Measurements from ENCODE around the gene TBX2.
"Not testable (repeated sequence)": the region's sequence is repeated elsewhere in the genome, so short reads cannot be mapped to it uniquely, and the experiment has no call there.

TBX2 gene

GRCh38 chr17:61399131-61400065 lies at the start of gene TBX2:
Gene TBX2, plus strand, starts transcription at chr17:61399843. Its CDS starts 334 bp downstream, at chr17:61400177.
- no peak for DNase-seq

GRCh38 chr17:61351745-61352407 lies 47.8 kb upstream of the TBX2 start:
- DNase-seq = no peak

GRCh38 chr17:61352408-61352770 lies 47.3 kb upstream of the TBX2 start:
- DNase-seq = no peak

- DNase-seq = no peak
These were observed 46.7 kb upstream of the TBX2 start for GRCh38 chr17:61352781-61353491.

GRCh38 chr17:61353615-61354014 lies 46.0 kb upstream of the TBX2 start:
- no peak for DNase-seq

GRCh38 chr17:61354895-61355874 lies 44.5 kb upstream of the TBX2 start:
- DNase-seq = no peak

- DNase-seq = not testable (repeated sequence)
These were observed 42.6 kb upstream of the TBX2 start for GRCh38 chr17:61357061-61357460.

- DNase-seq = not testable (repeated sequence)
These were observed 40.1 kb upstream of the TBX2 start for GRCh38 chr17:61359513-61359912.

- no peak for DNase-seq
These were observed 39.2 kb upstream of the TBX2 start for GRCh38 chr17:61360318-61360943.

- DNase-seq = no peak
These were observed 38.6 kb upstream of the TBX2 start for GRCh38 chr17:61361084-61361483.

- DNase-seq = no peak
These were observed 37.2 kb upstream of the TBX2 start for GRCh38 chr17:61362396-61362795.

- no peak for DNase-seq
These were observed 36.6 kb upstream of the TBX2 start for GRCh38 chr17:61362852-61363600.

- DNase-seq = no peak
These were observed 35.8 kb upstream of the TBX2 start for GRCh38 chr17:61363601-61364462.

GRCh38 chr17:61364463-61364846 lies 35.2 kb upstream of the TBX2 start:
- no peak for DNase-seq

GRCh38 chr17:61366076-61366714 lies 33.4 kb upstream of the TBX2 start:
- DNase-seq = no peak

- DNase-seq = no peak
These were observed 32.8 kb upstream of the TBX2 start for GRCh38 chr17:61366715-61367413.

- DNase-seq = no peak
These were observed 31.4 kb upstream of the TBX2 start for GRCh38 chr17:61368049-61368831.

GRCh38 chr17:61368832-61369450 lies 30.7 kb upstream of the TBX2 start:
- DNase-seq = no peak

Data from activated CD4-positive, alpha-beta T cell treated with anti-CD3 and anti-CD28 coated beads, Interleukin-10, Interleukin-2, amounts not matched to agents 100 ng/mL and 50 ng/mL, durations not matched to agents 16 hours and 8 hours (primary cell).